CD14-positive monocyte (primary cell): ENCODE results near the gene RALY. TPM values are rescaled to one million over a fixed set of nuclear protein-coding genes. Genes with fewer than 3 reads are reported as not detected.
A peak's percentile ranks its signal among the peaks of the same experiment; 100 is the strongest.

ENCODE experiments used
- DNase-seq, 3 donors: peaks; one replicate each; pipeline ENCODE4 v3.0.0-alpha.2; 2011 to 2022
- H2AFZ ChIP-seq: 2 replicates; pipeline ENCODE4 v1.6.0; 2012; ENCODE audit warnings: mild to moderate bottlenecking, low read depth, low read length, inconsistent platforms; ENCODE audit not compliant: insufficient read depth, poor library complexity, severe bottlenecking
- H3K27ac ChIP-seq, 2 donors: 1 replicate in 1 of 2; 2 replicates in 1 of 2; pipeline ENCODE4 v1.5.1; 2012 to 2013; ENCODE audit warnings: low read length in 2 of 2, control low read depth in 1 of 2, inconsistent platforms in 1 of 2, low read depth in 1 of 2, mild to moderate bottlenecking in 1 of 2
- H3K27me3 ChIP-seq, 2 donors: one replicate each; pipeline versions ENCODE4 v1.6.0 to v1.6.1; 2011 to 2013; ENCODE audit warnings: low read length in 2 of 2; ENCODE audit not compliant: control insufficient read depth in 2 of 2, insufficient read depth in 2 of 2
- H3K36me3 ChIP-seq, 2 donors: replicated peaks in 1 of 2; 1 replicate in 1 of 2; 2 replicates in 1 of 2; pipeline versions ENCODE4 v1.5.1 to v1.6.1; 2012 to 2013; ENCODE audit warnings: low read length in 2 of 2, control low read depth in 1 of 2, inconsistent platforms in 1 of 2, mild to moderate bottlenecking in 1 of 2; ENCODE audit not compliant: insufficient read depth in 2 of 2, control insufficient read depth in 1 of 2
- H3K4me1 ChIP-seq, 2 donors: 1 replicate in 1 of 2; 2 replicates in 1 of 2; pipeline versions ENCODE4 v1.5.1 to v1.6.1; 2012 to 2013; ENCODE audit warnings: low read length in 2 of 2, control low read depth in 1 of 2, inconsistent platforms in 1 of 2, mild to moderate bottlenecking in 1 of 2, moderate library complexity in 1 of 2; ENCODE audit not compliant: insufficient read depth in 2 of 2, control insufficient read depth in 1 of 2
- H3K4me2 ChIP-seq: replicated peaks from 2 replicates; pipeline ENCODE3; 2012; ENCODE audit warnings: low read length, moderate library complexity, mild to moderate bottlenecking; ENCODE audit not compliant: poor library complexity, severe bottlenecking; ENCODE audit errors: extremely low read depth
- H3K4me3 ChIP-seq, 3 experiments: fragments of 200-600 bp in 1 of 3; sonication (generic) in 1 of 3; replicated peaks in 1 of 3; 1 replicate in 2 of 3; 2 replicates in 1 of 3; pipeline ENCODE4 v1.5.1; 2011 to 2013; ENCODE audit warnings: low read length in 3 of 3, mild to moderate bottlenecking in 3 of 3, control low read depth in 2 of 3, low read depth in 2 of 3, inconsistent platforms in 1 of 3, moderate library complexity in 1 of 3
- H3K79me2 ChIP-seq: 2 replicates; pipeline ENCODE4 v1.6.0; 2012; ENCODE audit warnings: mild to moderate bottlenecking, control low read depth, inconsistent platforms, low read length, moderate library complexity; ENCODE audit not compliant: insufficient read depth
- H3K9ac ChIP-seq: 2 replicates; pipeline ENCODE4 v1.6.0; 2017; ENCODE audit warnings: low read length, mild to moderate bottlenecking; ENCODE audit not compliant: insufficient read depth, poor library complexity, severe bottlenecking
- H3K9me3 ChIP-seq, 2 donors: replicated peaks in 1 of 2; 1 replicate in 1 of 2; 2 replicates in 1 of 2; pipeline versions ENCODE4 v1.5.1 to v1.6.1; 2012 to 2013; ENCODE audit warnings: low read length in 2 of 2, control low read depth in 1 of 2; ENCODE audit not compliant: control insufficient read depth in 1 of 2, insufficient read depth in 1 of 2
- H4K20me1 ChIP-seq: 2 replicates; pipeline ENCODE4 v1.6.0; 2012; ENCODE audit warnings: mild to moderate bottlenecking, low read length, control low read depth, moderate library complexity; ENCODE audit not compliant: insufficient read depth
- H3K27ac Mint-ChIP-seq, 7 donors: one replicate each; pipeline ENCODE4 v1.8.0; 2020; ENCODE audit warnings: mild to moderate bottlenecking in 7 of 7, mixed read lengths in 7 of 7, moderate library complexity in 6 of 7, inconsistent platforms in 2 of 7
- H3K27me3 Mint-ChIP-seq, 3 donors: one replicate each; pipeline ENCODE4 v1.8.0; 2021 to 2022; ENCODE audit warnings: low read depth in 3 of 3, mild to moderate bottlenecking in 3 of 3, mixed read lengths in 3 of 3, moderate library complexity in 3 of 3, inconsistent platforms in 1 of 3
- H3K36me3 Mint-ChIP-seq, 2 donors: one replicate each; pipeline ENCODE4 v1.8.0; 2020; ENCODE audit warnings: mixed read lengths in 2 of 2, inconsistent platforms in 1 of 2, mild to moderate bottlenecking in 1 of 2
- H3K4me1 Mint-ChIP-seq: one replicate; pipeline ENCODE4 v1.8.0; 2020; ENCODE audit warnings: mild to moderate bottlenecking, mixed read lengths
- H3K4me3 Mint-ChIP-seq, 2 donors: one replicate each; pipeline ENCODE4 v1.8.0; 2020; ENCODE audit warnings: mild to moderate bottlenecking in 2 of 2, mixed read lengths in 2 of 2, moderate library complexity in 1 of 2
- H3K9me3 Mint-ChIP-seq, 7 donors: one replicate each; pipeline ENCODE4 v1.8.0; 2020 to 2022; ENCODE audit warnings: mixed read lengths in 7 of 7, mild to moderate bottlenecking in 6 of 7, moderate library complexity in 6 of 7, inconsistent platforms in 2 of 7
- CTCF ChIP-seq: fragments of 200-600 bp; IDR thresholded peaks from one replicate; pipeline ENCODE4 v1.8.0; 2022; ENCODE audit warnings: antibody characterized with exemption, mild to moderate bottlenecking
- WGBS: methylation state at CpG from one replicate; pipeline ENCODE4 v1.1.5; 2013; ENCODE audit warnings: missing lambda C conversion rate; ENCODE audit not compliant: insufficient coverage; 5-methylcytosine and 5-hydroxymethylcytosine counted together
- intact Hi-C, 2 donors: fragments of 100-400 bp; cut with micrococcal nuclease; formaldehyde crosslinking; loops; one replicate each; pipeline versions ENCODE4 v1.15.0 to v1.15.1; 2023
- polyA plus RNA-seq, 3 donors: library from polyadenylated mRNA; depleted of rRNA in 1 of 3; unstranded in 2 of 3; stranded (reverse) in 1 of 3; fragments of 300-500 nt in 2 of 3; fragments of >200 nt in 1 of 3; fragmentation: Illumina TruSeq in 2 of 3; gene quantifications; 1 replicate in 2 of 3; 2 replicates in 1 of 3; pipeline ENCODE4 v1.2.3, GENCODE V29; 2012 to 2021

Gene RALY
- polyA plus RNA-seq, 3 donors = 88.4 to 154 (median 152) TPM

- no peak for DNase-seq
- Histone ChIP-seq H3K9ac (no peak overlapping the region), H3K4me1 (peaks cover 0 to 5% of the 10 kb centered on the region in 2 donors), H3K79me2 (peaks cover 95% of the 10 kb centered on the region), H3K36me3 (peaks cover 17 to 58% of the 10 kb centered on the region in 2 donors), H3K27me3 (no peaks in the 10 kb centered on the region), H3K4me3 (no peak overlapping the region), H3K27ac (peak overlapping the region in 1 of 2 donors; percentile 12), H3K4me2 (no peak overlapping the region), H2AFZ (no peak overlapping the region), H3K9me3 (no peaks in the 10 kb centered on the region), H4K20me1 (peaks cover 99% of the 10 kb centered on the region)
- Mint-ChIP-seq H3K27me3 (no peaks in the 10 kb centered on the region), H3K36me3 (peaks cover 18 to 20% of the 10 kb centered on the region in 2 donors), H3K4me1 (peaks cover 26% of the 10 kb centered on the region), H3K4me3 (no peak overlapping the region), H3K27ac (peak overlapping the region in 2 of 7 donors; percentile 55 to 83), H3K9me3 (no peaks in the 10 kb centered on the region)
- TF ChIP-seq CTCF = no peak
- no CpG with 5 or more reads among the region's 2 CpGs for WGBS
- intact Hi-C loops = loop anchor here (5.0 to 10.0 kb wide), 2 partner anchors 130 to 143 kb away; no protein-coding TSS in a partner anchor
Measured at GRCh38 chr20:34065260-34065659, 71.5 kb downstream of the RALY start.

DNA sequence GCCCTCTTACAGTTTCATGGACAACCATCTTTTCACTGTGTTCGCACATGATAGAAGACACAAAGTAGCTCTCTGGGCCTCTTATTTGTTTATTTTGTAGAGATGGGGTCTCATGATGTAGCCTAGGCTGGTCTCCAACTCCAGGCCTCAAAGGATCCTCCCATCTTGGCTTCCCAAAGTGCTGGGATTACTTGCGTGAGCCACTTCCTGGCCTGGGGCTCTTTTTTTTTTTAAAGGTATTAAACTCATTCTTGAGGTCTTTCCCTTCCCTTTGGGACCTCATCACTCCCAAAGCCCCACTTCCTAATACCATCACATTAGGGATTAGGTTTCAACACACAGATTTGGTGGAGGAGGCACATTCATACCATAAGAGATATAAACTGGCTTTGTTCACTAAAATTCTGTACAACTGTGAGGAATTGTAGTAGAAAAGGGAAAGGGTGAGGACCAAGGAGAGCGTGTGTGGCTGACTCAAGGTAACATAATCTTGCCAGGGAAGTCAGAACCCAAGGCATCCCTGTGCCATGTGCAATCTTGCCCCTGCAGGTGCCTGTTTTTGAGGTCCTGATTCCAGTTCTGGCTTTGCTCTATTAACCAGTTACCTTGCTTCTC lies 72.9 kb downstream of the RALY start:
- Mint-ChIP-seq H3K27me3 (no peaks in the 10 kb centered on the region), H3K36me3 (peaks cover 20 to 24% of the 10 kb centered on the region in 2 donors), H3K27ac (peak overlapping the region in 3 of 7 donors; percentile 21 to 68 (median 35)), H3K4me3 (no peak overlapping the region), H3K4me1 (peaks cover 25% of the 10 kb centered on the region), H3K9me3 (no peaks in the 10 kb centered on the region)
- no peak for TF ChIP-seq CTCF
- no peak overlapping the region for H3K9ac ChIP-seq
- H3K9me3 ChIP-seq = no peaks in the 10 kb centered on the region
- H3K4me2 ChIP-seq = no peak overlapping the region
- peaks cover 18 to 51% of the 10 kb centered on the region in 2 donors for H3K36me3 ChIP-seq
- 100% methylated on average over 2 of the region's 3 CpGs for WGBS
- peaks cover 95% of the 10 kb centered on the region for H3K79me2 ChIP-seq
- no peak overlapping the region for H3K4me3 ChIP-seq
- H2AFZ ChIP-seq = no peak overlapping the region
- DNase-seq = no peak
- peaks cover 0 to 5% of the 10 kb centered on the region in 2 donors for H3K4me1 ChIP-seq
- intact Hi-C loops = loop anchor here (5.0 to 10.0 kb wide), 2 partner anchors 132 to 144 kb away; no protein-coding TSS in a partner anchor
- peaks cover 99% of the 10 kb centered on the region for H4K20me1 ChIP-seq
- no peaks in the 10 kb centered on the region for H3K27me3 ChIP-seq
- H3K27ac ChIP-seq = no peak overlapping the region
